Measurements from ENCODE around the gene FNBP1L. TPM values are rescaled to one million over a fixed set of nuclear protein-coding genes. Genes with fewer than 3 reads are reported as not detected.
"Not testable (repeated sequence)": the region's sequence is repeated elsewhere in the genome, so short reads cannot be mapped to it uniquely, and the experiment has no call there.

The FNBP1L gene
- total and polyA plus RNA-seq, 10 of the 15 experiments (the other 5 are each of a cell fraction or from before 2014, with no cell fraction given): 0.02 to 0.12 (median 0.07) TPM; not detected in 4

DNA sequence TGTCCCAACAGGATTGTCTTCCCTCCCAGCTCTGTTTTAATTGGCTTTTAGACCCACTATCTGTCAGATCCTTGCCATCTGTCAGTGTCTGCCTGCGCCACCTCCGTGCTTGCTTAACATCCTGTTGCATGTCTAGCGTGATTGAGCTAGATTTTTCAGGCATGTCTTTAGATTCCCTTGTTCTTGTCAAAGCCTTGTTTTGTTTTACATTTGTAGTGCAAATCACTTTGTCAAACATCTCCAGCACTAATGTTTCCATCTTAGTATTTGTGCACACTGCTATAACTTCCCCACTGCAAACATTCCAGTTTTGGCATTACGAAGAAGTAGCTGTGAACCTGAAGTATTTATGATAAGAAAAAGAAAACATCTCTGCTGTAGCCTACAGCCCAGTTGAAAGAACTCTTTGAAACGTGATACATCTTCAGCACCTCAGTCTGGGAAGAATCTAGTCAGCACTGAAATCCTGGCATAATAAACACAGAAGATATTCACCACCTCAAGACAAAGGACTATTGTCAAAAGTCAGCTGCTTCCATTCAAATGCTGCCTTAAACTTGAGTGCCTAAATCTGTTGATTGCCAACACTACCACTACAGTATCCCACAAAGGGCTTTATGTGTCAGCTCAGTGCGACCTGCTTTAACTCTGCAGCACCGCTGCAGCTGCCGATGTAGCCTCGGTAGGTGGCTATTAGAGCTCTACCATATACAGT is 105.0 kb downstream of the FNBP1L start (continued):
- no peak for TF ChIP-seq RAD51 (IDR thresholded peaks at IDR 0.05)
- TF ChIP-seq CREB1 (IDR thresholded peaks at IDR 0.05; ENCODE audit: low read depth): no peak
- TF ChIP-seq POLR2AphosphoS5 (IDR thresholded peaks at IDR 0.05; ENCODE audit: low read length): no peak
- TF ChIP-seq, protein P1, sequence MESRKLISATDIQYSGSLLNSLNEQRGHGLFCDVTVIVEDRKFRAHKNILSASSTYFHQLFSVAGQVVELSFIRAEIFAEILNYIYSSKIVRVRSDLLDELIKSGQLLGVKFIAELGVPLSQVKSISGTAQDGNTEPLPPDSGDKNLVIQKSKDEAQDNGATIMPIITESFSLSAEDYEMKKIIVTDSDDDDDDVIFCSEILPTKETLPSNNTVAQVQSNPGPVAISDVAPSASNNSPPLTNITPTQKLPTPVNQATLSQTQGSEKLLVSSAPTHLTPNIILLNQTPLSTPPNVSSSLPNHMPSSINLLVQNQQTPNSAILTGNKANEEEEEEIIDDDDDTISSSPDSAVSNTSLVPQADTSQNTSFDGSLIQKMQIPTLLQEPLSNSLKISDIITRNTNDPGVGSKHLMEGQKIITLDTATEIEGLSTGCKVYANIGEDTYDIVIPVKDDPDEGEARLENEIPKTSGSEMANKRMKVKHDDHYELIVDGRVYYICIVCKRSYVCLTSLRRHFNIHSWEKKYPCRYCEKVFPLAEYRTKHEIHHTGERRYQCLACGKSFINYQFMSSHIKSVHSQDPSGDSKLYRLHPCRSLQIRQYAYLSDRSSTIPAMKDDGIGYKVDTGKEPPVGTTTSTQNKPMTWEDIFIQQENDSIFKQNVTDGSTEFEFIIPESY (IDR thresholded peaks at IDR 0.05): no peak

DNA sequence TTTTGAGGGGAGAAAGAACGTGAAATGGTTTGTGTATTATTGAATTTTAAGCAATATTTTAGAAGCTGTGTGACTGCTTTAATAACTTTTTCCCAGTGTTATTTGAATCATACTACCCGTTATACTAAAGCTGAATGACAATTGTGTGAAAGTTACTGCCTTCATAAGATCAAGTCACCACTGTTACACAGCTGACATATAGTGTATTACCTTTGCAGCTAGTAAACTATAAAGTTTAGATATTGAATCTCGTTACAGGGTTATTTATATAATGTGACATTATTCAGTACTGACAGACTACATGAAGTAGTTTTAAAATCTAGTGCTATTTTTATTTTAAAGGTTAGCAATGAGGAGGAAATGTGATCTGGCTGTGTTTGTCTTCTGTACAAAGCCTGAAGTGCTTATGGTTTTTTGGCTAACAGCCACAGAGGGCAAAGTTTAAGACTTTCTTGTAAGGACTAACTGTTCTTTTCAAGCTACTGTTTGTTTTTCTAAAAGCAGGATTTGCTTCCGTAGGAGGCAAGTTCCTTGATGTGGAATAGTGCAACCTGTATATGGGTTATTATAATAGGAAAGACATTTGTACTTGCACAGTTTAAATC is 106.1 kb downstream of the FNBP1L start:
- BruUV-seq (replicated peaks); H3K4me2 ChIP-seq (ENCODE audit: control insufficient read depth, insufficient read depth); H2AFZ ChIP-seq (ENCODE audit: control insufficient read depth, low read depth, low read length); FAIRE-seq; in situ Hi-C loops (cut with MboI); H3K4me3 ChIP-seq; H3K9me3 ChIP-seq (replicated peaks; ENCODE audit: control insufficient read depth, insufficient read depth, low read length); intact Hi-C loops (cut with micrococcal nuclease; ENCODE audit: unreplicated experiment); H3K36me3 ChIP-seq (ENCODE audit: control insufficient read depth in 2 of 2, insufficient read depth in 2 of 2, low read length in 1 of 2); H3K9ac ChIP-seq (ENCODE audit: control insufficient read depth, insufficient read depth, low read length); H3K27ac ChIP-seq (ENCODE audit: control insufficient read depth, insufficient read depth); H3K27me3 ChIP-seq (replicated peaks in 1 of 2; ENCODE audit: control insufficient read depth in 2 of 2, insufficient read depth in 2 of 2, low read length in 1 of 2); H3K4me1 ChIP-seq (ENCODE audit: control insufficient read depth, insufficient read depth, low read length); RAD21 ChIA-PET (ENCODE audit: unreplicated experiment); CTCF ChIA-PET; POLR2A ChIA-PET; DNase-seq (ENCODE audit: low read depth, low spot score); SMC1A ChIA-PET (ENCODE audit: uncharacterized antibody, unreplicated experiment); H3K79me2 ChIP-seq (ENCODE audit: control insufficient read depth, insufficient read depth, low read length); ATAC-seq; H4K20me1 ChIP-seq (ENCODE audit: control insufficient read depth, insufficient read depth): not testable (repeated sequence)
- 11% methylated on average over 4 of the region's 4 CpGs for whole genome bisulfite sequencing (ENCODE audit: insufficient coverage, insufficient replicate concordance, low lambda C conversion rate, missing lambda C conversion rate)

All from GM12878 (cell line).